Activated naive CD4-positive, alpha-beta T cell treated with anti-CD3 and anti-CD28 coated beads, Interleukin-2, amount 10 ng/mL, durations not matched to agents 7 days and 5 days (primary cell): ENCODE data around the gene XYLT1.

Experiments
- CTCF ChIA-PET: fragments of 350-600 bp; sonication (Branson Sonifier 250); formaldehyde crosslinking; loops from one replicate; lab custom pipeline; 2021; ENCODE audit warnings: antibody characterized with exemption; lab: Charles Lee
- DNase-seq: peaks from one replicate; pipeline ENCODE4 v3.0.0-alpha.2; 2020
- H3K27ac Mint-ChIP-seq: one replicate; pipeline ENCODE4 v1.8.0; 2021; ENCODE audit warnings: mild to moderate bottlenecking, moderate library complexity, mixed read lengths
- H3K27me3 Mint-ChIP-seq: one replicate; pipeline ENCODE4 v1.8.0; 2021; ENCODE audit warnings: mild to moderate bottlenecking, mixed read lengths
- H3K36me3 Mint-ChIP-seq: one replicate; pipeline ENCODE4 v1.8.0; 2021; ENCODE audit warnings: mixed read lengths
- H3K4me1 Mint-ChIP-seq: one replicate; pipeline ENCODE4 v1.8.0; 2021; ENCODE audit warnings: mixed read lengths
- H3K4me3 Mint-ChIP-seq: one replicate; pipeline ENCODE4 v1.8.0; 2021; ENCODE audit warnings: mild to moderate bottlenecking, moderate library complexity, mixed read lengths
- H3K9me3 Mint-ChIP-seq: one replicate; pipeline ENCODE4 v1.8.0; 2021; ENCODE audit warnings: mixed read lengths

XYLT1 gene

DNA sequence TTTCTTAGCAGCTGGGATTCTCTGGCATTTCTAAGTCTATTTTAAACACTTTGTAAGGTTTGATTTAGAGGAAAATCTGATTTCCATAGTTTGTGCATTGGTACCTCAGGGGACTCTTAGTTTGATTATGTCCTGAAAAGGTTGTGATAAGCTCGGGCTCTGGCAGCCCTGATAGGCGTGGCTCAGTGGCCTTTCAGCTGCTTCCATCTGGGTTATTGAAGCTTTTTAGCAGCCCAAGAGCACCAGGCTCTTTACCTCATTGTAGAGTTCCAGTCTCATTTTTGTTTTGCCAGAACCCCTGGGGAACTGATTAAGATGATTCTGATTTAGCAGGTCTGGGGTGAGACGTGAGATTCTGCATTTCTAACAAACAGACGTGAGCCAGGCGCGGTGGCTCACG is 412.3 kb downstream of the XYLT1 start:
- Mint-ChIP-seq H3K4me1 (no peaks in the 10 kb centered on the region), H3K27me3 (no peaks in the 10 kb centered on the region), H3K4me3 (no peak overlapping the region), H3K9me3 (peaks cover 3% of the 10 kb centered on the region), H3K27ac (peak overlapping the region; percentile 6), H3K36me3 (no peaks in the 10 kb centered on the region)
- CTCF ChIA-PET: no interaction called here
- no peak for DNase-seq

DNA sequence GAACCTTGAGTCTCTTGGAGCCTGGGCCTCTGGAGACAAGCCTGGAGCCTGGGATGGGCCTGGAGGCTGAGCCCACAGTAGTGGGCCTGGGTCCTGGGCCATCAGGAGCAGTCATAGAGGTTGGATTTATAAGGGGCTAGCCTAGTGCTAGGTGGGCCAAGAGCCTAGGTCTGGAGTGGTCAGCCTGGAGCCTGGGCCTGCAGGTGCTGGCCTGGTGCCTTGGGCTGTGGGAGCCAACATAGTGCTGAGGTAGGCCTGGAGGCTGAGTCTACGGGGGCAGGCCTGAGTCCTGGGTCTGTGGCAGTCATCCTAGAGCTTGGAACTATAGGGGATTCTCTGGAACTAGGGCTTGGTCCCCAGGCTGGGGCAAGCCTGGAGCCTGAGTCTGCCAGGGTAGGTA is 414.1 kb downstream of the XYLT1 start:
- CTCF ChIA-PET: no interaction called here
- no peak overlapping the region for H3K27ac Mint-ChIP-seq
- no peaks in the 10 kb centered on the region for H3K36me3 Mint-ChIP-seq
- no peak for DNase-seq
- no peak overlapping the region for H3K4me3 Mint-ChIP-seq
- H3K27me3 Mint-ChIP-seq: no peaks in the 10 kb centered on the region
- H3K4me1 Mint-ChIP-seq: no peaks in the 10 kb centered on the region
- peaks cover 5% of the 10 kb centered on the region for H3K9me3 Mint-ChIP-seq

DNA sequence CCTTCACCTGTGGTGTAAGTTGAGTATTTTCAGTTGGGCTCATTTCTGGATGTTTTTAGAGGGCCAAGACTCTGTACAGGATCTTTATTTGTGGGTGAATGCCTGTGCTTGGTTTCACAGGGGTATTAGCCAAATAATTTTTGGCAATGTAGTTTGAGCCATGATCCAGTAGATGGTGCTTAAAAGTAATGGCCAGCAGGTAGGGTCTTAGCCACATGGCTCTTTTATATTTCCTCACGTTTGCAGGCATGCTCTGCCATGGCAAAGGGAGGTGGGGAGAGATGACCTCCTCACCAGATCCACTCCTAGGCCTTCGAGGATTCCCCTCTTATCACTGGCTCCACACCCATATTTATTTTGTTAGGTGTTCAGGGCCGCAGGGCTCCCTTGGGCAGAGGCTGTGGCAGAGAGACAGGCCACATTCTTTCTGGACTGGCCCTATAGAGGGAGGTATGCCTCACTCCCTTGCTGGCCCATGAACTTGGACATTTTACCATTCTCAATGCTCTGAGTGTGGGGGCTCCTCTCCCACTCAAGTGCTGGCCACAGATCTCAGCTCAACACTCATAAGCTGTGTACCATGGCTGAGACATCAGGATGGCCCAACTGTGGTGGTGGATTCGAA is 417.1 kb downstream of the XYLT1 start:
- DNase-seq: no peak
- Mint-ChIP-seq H3K9me3 (peaks cover 10% of the 10 kb centered on the region), H3K27ac (no peak overlapping the region), H3K36me3 (no peaks in the 10 kb centered on the region), H3K27me3 (no peaks in the 10 kb centered on the region), H3K4me1 (no peaks in the 10 kb centered on the region), H3K4me3 (no peak overlapping the region)
- CTCF ChIA-PET: no interaction called here
